ENCODE data around the gene SESN3.
"Not testable (repeated sequence)": the region's sequence is repeated elsewhere in the genome, so short reads cannot be mapped to it uniquely, and the experiment has no call there.

SESN3 gene

GRCh38 chr11:95212609-95213008, 18.4 kb downstream of the SESN3 start:
- Histone ChIP-seq H3K9me3 (replicated peaks; ENCODE audit: insufficient read depth, low read length) (no peaks in the 10 kb centered on the region), H3K79me2 (ENCODE audit: low read length) (no peaks in the 10 kb centered on the region), H2AFZ (ENCODE audit: low read length) (no peak overlapping the region), H4K20me1 (ENCODE audit: insufficient read depth, low read length) (no peaks in the 10 kb centered on the region), H3K36me3 (replicated peaks; ENCODE audit: insufficient read depth, low read length) (no peaks in the 10 kb centered on the region), H3K27me3 (replicated peaks; ENCODE audit: insufficient read depth, low read length) (no peaks in the 10 kb centered on the region), H3K9me2 (replicated peaks; ENCODE audit: insufficient read depth, low read length) (no peaks in the 10 kb centered on the region), H3K4me1 (ENCODE audit: low read length) (no peaks in the 10 kb centered on the region), H3K4me3 (ENCODE audit: low read length) (no peak overlapping the region), H3K9ac (ENCODE audit: low read length) (no peak overlapping the region), H3K4me2 (ENCODE audit: low read depth, low read length) (no peak overlapping the region), H3K27ac (ENCODE audit: low read length) (no peak overlapping the region), H3F3A (ENCODE audit: insufficient read depth, low read length) (no peaks in the 10 kb centered on the region)
- no peak for DNase-seq
- no peak for TF ChIP-seq EZH2 (optimal IDR thresholded peaks at IDR 0.05; ENCODE audit: low read depth, low read length)
- no peak for TF ChIP-seq EZH2phosphoT487 (IDR thresholded peaks at IDR 0.05; ENCODE audit: low read length)
- TF ChIP-seq, protein P1, sequence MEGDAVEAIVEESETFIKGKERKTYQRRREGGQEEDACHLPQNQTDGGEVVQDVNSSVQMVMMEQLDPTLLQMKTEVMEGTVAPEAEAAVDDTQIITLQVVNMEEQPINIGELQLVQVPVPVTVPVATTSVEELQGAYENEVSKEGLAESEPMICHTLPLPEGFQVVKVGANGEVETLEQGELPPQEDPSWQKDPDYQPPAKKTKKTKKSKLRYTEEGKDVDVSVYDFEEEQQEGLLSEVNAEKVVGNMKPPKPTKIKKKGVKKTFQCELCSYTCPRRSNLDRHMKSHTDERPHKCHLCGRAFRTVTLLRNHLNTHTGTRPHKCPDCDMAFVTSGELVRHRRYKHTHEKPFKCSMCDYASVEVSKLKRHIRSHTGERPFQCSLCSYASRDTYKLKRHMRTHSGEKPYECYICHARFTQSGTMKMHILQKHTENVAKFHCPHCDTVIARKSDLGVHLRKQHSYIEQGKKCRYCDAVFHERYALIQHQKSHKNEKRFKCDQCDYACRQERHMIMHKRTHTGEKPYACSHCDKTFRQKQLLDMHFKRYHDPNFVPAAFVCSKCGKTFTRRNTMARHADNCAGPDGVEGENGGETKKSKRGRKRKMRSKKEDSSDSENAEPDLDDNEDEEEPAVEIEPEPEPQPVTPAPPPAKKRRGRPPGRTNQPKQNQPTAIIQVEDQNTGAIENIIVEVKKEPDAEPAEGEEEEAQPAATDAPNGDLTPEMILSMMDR (IDR thresholded peaks at IDR 0.05; ENCODE audit: low read length), result no peak

DNA sequence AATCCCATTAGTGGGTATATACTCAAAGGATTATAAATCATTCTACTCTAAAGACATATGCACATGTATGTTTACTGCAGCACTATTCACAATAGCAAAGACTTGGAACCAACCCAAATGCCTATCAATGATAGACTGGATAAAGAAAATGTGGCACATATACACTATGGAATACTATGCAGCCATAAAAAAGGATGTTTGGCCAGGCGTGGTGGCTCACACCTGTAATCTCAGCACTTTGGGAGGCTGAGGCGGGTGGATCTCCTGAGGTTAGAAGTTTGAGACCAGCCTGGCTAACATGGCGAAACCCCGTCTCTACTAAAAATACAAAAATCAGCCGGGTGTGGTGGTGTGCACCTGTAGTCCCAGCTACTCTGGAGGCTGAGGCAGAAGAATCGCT, 21.5 kb downstream of the SESN3 start:
- not testable (repeated sequence) for H3K4me3 ChIP-seq (ENCODE audit: low read length); H3K9me2 ChIP-seq (replicated peaks; ENCODE audit: insufficient read depth, low read length); H3K27ac ChIP-seq (ENCODE audit: low read length); H2AFZ ChIP-seq (ENCODE audit: low read length); H3K4me2 ChIP-seq (ENCODE audit: low read depth, low read length); H3K9ac ChIP-seq (ENCODE audit: low read length); H3K79me2 ChIP-seq (ENCODE audit: low read length); H4K20me1 ChIP-seq (ENCODE audit: insufficient read depth, low read length); H3K36me3 ChIP-seq (replicated peaks; ENCODE audit: insufficient read depth, low read length); H3K9me3 ChIP-seq (replicated peaks; ENCODE audit: insufficient read depth, low read length); DNase-seq; H3K4me1 ChIP-seq (ENCODE audit: low read length); H3F3A ChIP-seq (ENCODE audit: insufficient read depth, low read length); H3K27me3 ChIP-seq (replicated peaks; ENCODE audit: insufficient read depth, low read length)

GRCh38 chr11:95200781-95201457, 30.1 kb downstream of the SESN3 start:
- TF ChIP-seq EZH2 (optimal IDR thresholded peaks at IDR 0.05; ENCODE audit: low read depth, low read length) (no peak), EZH2phosphoT487 (IDR thresholded peaks at IDR 0.05; ENCODE audit: low read length) (no peak)
- no peak overlapping the region for H3K9ac ChIP-seq (ENCODE audit: low read length)
- H3K27ac ChIP-seq (ENCODE audit: low read length), result no peak overlapping the region
- H2AFZ ChIP-seq (ENCODE audit: low read length), result no peak overlapping the region
- no peaks in the 10 kb centered on the region for H3K9me3 ChIP-seq (replicated peaks; ENCODE audit: insufficient read depth, low read length)
- H3K4me2 ChIP-seq (ENCODE audit: low read depth, low read length), result no peak overlapping the region
- no peak overlapping the region for H3K4me3 ChIP-seq (ENCODE audit: low read length)
- no peaks in the 10 kb centered on the region for H3K27me3 ChIP-seq (replicated peaks; ENCODE audit: insufficient read depth, low read length)
- H3K4me1 ChIP-seq (ENCODE audit: low read length), result no peaks in the 10 kb centered on the region
- H3K9me2 ChIP-seq (replicated peaks; ENCODE audit: insufficient read depth, low read length), result no peaks in the 10 kb centered on the region
- DNase-seq, result no peak
- no peaks in the 10 kb centered on the region for H3F3A ChIP-seq (ENCODE audit: insufficient read depth, low read length)
- H3K79me2 ChIP-seq (ENCODE audit: low read length), result no peaks in the 10 kb centered on the region
- H3K36me3 ChIP-seq (replicated peaks; ENCODE audit: insufficient read depth, low read length), result no peaks in the 10 kb centered on the region
- H4K20me1 ChIP-seq (ENCODE audit: insufficient read depth, low read length), result no peaks in the 10 kb centered on the region

DNA sequence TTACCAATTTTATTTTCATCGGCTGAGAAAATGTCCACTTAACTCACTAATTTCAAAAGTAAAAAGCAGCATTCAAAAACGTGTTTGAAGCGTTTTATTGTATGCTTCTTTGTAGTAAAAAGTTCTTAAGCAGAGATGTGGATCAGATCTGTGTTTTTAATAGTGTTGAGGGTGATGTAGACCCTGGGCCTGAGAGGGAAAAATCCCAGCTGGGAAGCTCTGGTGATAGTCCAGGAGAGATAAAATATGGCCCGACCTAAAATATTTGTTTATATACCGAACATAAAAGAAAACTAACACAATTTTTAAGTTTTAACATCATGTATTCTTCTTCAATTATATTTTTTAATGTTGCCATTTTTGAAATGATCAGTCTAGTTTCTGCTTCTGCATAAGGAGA, 35.2 kb downstream of the SESN3 start:
- H3K4me1 ChIP-seq (ENCODE audit: low read length), result no peaks in the 10 kb centered on the region
- H3K9ac ChIP-seq (ENCODE audit: low read length), result no peak overlapping the region
- H3K9me2 ChIP-seq (replicated peaks; ENCODE audit: insufficient read depth, low read length), result no peaks in the 10 kb centered on the region
- H3F3A ChIP-seq (ENCODE audit: insufficient read depth, low read length), result no peaks in the 10 kb centered on the region
- H3K4me3 ChIP-seq (ENCODE audit: low read length), result no peak overlapping the region
- no peak overlapping the region for H3K4me2 ChIP-seq (ENCODE audit: low read depth, low read length)
- DNase-seq, result no peak
- H4K20me1 ChIP-seq (ENCODE audit: insufficient read depth, low read length), result no peaks in the 10 kb centered on the region
- H3K79me2 ChIP-seq (ENCODE audit: low read length), result no peaks in the 10 kb centered on the region
- no peaks in the 10 kb centered on the region for H3K9me3 ChIP-seq (replicated peaks; ENCODE audit: insufficient read depth, low read length)
- H3K36me3 ChIP-seq (replicated peaks; ENCODE audit: insufficient read depth, low read length), result no peaks in the 10 kb centered on the region
- H3K27me3 ChIP-seq (replicated peaks; ENCODE audit: insufficient read depth, low read length), result no peaks in the 10 kb centered on the region
- TF ChIP-seq EZH2 (optimal IDR thresholded peaks at IDR 0.05; ENCODE audit: low read depth, low read length) (no peak), EZH2phosphoT487 (IDR thresholded peaks at IDR 0.05; ENCODE audit: low read length) (no peak)
- TF ChIP-seq, protein P1 (IDR thresholded peaks at IDR 0.05; ENCODE audit: low read length), result no peak
- H2AFZ ChIP-seq (ENCODE audit: low read length), result no peak overlapping the region
- no peak overlapping the region for H3K27ac ChIP-seq (ENCODE audit: low read length)

All from MM.1S (cell line).